Activated gamma-delta T cell treated with Interleukin-2 at 50 U/mL for 16 hours (primary cell): ENCODE measurements around the gene SERINC4.

Experiments
- DNase-seq: peaks from one replicate; pipeline ENCODE4 v3.0.0-alpha.2; 2020

Gene SERINC4

GRCh38 chr15:43795997-43796396 is 4.0 kb downstream of the SERINC4 start:
- no peak for DNase-seq

GRCh38 chr15:43795197-43795596 is 4.8 kb downstream of the SERINC4 start:
- DNase-seq = no peak

- no peak for DNase-seq
Measured at GRCh38 chr15:43794269-43795037, 5.6 kb downstream of the SERINC4 start.

- DNase-seq = no peak
Measured at GRCh38 chr15:43793647-43794046, 6.4 kb downstream of the SERINC4 start.

- DNase-seq = no peak
Measured at GRCh38 chr15:43792761-43793476, 7.1 kb downstream of the SERINC4 start.

- peak; percentile 100 for DNase-seq
Measured at GRCh38 chr15:43791993-43792760, 7.8 kb downstream of the SERINC4 start, which contains the start of gene SERF2. Gene SERF2 (plus strand): TSS chr15:43792320. CDS start chr15:43792377, 57 bp downstream.

- no peak for DNase-seq
Measured at GRCh38 chr15:43789409-43789808, 10.6 kb downstream of the SERINC4 start.

- DNase-seq = no peak
Measured at GRCh38 chr15:43779016-43779415, 21.0 kb downstream of the SERINC4 start.

GRCh38 chr15:43777267-43777914 is 22.6 kb downstream of the SERINC4 start:
- DNase-seq = peak; percentile 78

- DNase-seq = peak; percentile 72
Measured at GRCh38 chr15:43776718-43777266, 23.2 kb downstream of the SERINC4 start, which contains the start of gene ELL3. Gene ELL3 (minus strand): TSS chr15:43776966. CDS start chr15:43776901, 65 bp downstream.

- DNase-seq = no peak
Measured at GRCh38 chr15:43776101-43776717, 23.8 kb downstream of the SERINC4 start.

GRCh38 chr15:43775411-43775965 is 24.5 kb downstream of the SERINC4 start:
- DNase-seq = no peak

- no peak for DNase-seq
Measured at GRCh38 chr15:43774062-43774461, 26.0 kb downstream of the SERINC4 start.

- DNase-seq = no peak
Measured at GRCh38 chr15:43772624-43773023, 27.4 kb downstream of the SERINC4 start.

- no peak for DNase-seq
Measured at GRCh38 chr15:43771816-43772215, 28.2 kb downstream of the SERINC4 start.

GRCh38 chr15:43769584-43770228 is 30.3 kb downstream of the SERINC4 start:
- DNase-seq = peak; percentile 53

- DNase-seq = no peak
Measured at GRCh38 chr15:43763819-43764446, 36.1 kb downstream of the SERINC4 start.

- DNase-seq = no peak
Measured at GRCh38 chr15:43762824-43763223, 37.2 kb downstream of the SERINC4 start.

GRCh38 chr15:43751885-43752284 is 48.1 kb downstream of the SERINC4 start:
- DNase-seq = no peak

GRCh38 chr15:43749690-43750345 is 50.2 kb downstream of the SERINC4 start:
- DNase-seq = peak; percentile 25
